Measurements from ENCODE around the gene PRSS2. TPM values are rescaled to one million over a fixed set of nuclear protein-coding genes. Genes with fewer than 3 reads are reported as not detected.

The PRSS2 gene
- total RNA-seq, 2 experiments from 2014 or later = not detected

DNA sequence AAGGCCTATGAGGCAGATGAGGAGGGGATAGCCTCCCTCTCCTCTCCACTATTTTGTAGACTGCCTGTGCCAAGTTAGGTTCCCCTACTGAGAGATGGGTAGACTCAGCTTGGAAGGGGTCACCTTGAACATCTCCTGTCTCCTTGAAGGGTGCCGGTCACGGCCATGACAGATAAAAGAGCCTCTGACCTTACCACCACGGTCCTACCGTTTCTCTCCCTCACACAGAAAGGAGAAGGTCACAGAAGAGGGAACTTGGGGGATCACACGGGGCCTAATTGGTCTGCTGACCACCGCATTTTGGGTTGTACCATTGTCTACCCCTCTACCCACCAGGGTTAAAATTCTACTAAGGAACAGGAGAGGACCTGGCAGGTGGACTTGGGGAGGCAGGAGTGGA is 17.0 kb downstream of the PRSS2 start:
- Mint-ChIP-seq H3K4me3 (peak overlapping the region; percentile 97), H3K4me1 (ENCODE audit: low read depth) (peaks cover 38% of the 10 kb centered on the region), H3K27me3 (no peaks in the 10 kb centered on the region), H3K9me3 (no peaks in the 10 kb centered on the region), H3K27ac (peak overlapping the region; percentile 98), H3K36me3 (ENCODE audit: low read depth) (peaks cover 66% of the 10 kb centered on the region)
- H3K36me3 ChIP-seq (ENCODE audit: insufficient read depth, low read length) = peaks cover 46% of the 10 kb centered on the region
- no peaks in the 10 kb centered on the region for H3K27me3 ChIP-seq (ENCODE audit: control insufficient read depth in 1 of 2, insufficient read depth in 2 of 2, low read length in 2 of 2)
- intact Hi-C loops (cut with DNase I, micrococcal nuclease) = loop anchor here in 1 of 2 experiments (1.0 kb wide), 1 partner anchor 8 kb away; no protein-coding TSS in a partner anchor
- peak overlapping the region; percentile 82 to 99 for H3K27ac ChIP-seq (ENCODE audit: low read depth in 1 of 2, low read length in 2 of 2)
- peaks cover 31% of the 10 kb centered on the region for H3K4me1 ChIP-seq (ENCODE audit: insufficient read depth, low read length)
- H3K9me3 ChIP-seq (ENCODE audit: control insufficient read depth in 1 of 2, insufficient read depth in 1 of 2, low read length in 2 of 2) = no peaks in the 10 kb centered on the region
- POLR2A ChIA-PET = interaction anchor here (0.7 to 22.8 kb wide), 16 partner anchors 19 to 489 kb away, joined by 3 to 5733 read pairs (median 8); partner anchors contain the start of gene EPHB6
- TF ChIP-seq, protein P1, sequence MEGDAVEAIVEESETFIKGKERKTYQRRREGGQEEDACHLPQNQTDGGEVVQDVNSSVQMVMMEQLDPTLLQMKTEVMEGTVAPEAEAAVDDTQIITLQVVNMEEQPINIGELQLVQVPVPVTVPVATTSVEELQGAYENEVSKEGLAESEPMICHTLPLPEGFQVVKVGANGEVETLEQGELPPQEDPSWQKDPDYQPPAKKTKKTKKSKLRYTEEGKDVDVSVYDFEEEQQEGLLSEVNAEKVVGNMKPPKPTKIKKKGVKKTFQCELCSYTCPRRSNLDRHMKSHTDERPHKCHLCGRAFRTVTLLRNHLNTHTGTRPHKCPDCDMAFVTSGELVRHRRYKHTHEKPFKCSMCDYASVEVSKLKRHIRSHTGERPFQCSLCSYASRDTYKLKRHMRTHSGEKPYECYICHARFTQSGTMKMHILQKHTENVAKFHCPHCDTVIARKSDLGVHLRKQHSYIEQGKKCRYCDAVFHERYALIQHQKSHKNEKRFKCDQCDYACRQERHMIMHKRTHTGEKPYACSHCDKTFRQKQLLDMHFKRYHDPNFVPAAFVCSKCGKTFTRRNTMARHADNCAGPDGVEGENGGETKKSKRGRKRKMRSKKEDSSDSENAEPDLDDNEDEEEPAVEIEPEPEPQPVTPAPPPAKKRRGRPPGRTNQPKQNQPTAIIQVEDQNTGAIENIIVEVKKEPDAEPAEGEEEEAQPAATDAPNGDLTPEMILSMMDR (IDR thresholded peaks at IDR 0.05) = no peak
- CTCF ChIA-PET = interaction anchor here (14.4 kb wide), 1 partner anchor 22 kb away, joined by 135 read pairs; no protein-coding TSS in a partner anchor
- no peak for ATAC-seq (ENCODE audit: poor library complexity)
- H3K4me3 ChIP-seq (ENCODE audit: low read length) = peak overlapping the region; percentile 91
- DNase-seq = no peak

DNA sequence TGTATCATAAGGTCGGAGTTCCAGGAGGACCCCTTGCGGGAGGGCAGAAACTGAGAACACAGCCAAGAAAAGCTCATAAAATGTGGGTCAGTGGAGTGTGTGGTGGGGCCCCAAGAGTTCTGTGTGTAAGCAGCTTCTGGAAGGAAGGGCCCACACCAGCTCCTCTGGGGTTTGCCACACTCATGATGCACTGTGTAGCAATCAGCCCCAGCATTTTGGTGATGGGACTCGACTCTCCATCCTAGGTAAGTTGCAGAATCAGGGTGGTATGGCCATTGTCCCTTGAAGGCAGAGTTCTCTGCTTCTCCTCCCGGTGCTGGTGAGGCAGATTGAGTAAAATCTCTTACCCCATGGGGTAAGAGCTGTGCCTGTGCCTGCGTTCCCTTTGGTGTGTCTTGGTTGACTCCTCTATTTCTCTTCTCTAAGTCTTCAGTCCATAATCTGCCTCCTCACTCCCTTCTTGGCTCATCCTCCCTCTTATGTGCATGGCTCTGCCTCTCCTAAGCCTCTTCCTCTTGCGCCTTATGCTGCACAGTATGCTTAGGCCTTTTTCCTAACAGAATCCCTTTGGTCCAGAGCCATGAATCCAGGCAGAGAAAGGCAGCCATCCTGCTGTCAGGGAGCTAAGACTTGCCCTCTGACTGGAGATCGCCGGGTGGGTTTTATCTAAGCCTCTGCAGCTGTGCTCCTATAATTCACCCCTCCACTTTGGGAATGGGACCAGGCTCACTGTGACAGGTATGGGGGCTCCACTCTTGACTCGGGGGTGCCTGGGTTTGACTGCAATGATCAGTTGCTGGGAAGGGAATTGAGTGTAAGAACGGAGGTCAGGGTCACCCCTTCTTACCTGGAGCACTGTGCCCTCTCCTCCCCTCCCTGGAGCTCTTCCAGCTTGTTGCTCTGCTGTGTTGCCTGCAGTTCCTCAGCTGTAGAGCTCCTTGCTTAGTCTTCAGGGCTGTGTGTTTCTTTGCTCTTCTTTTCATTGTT is 17.8 kb downstream of the PRSS2 start:
- Mint-ChIP-seq H3K4me1 (ENCODE audit: low read depth) (peaks cover 38% of the 10 kb centered on the region), H3K27ac (peak overlapping the region; percentile 98), H3K9me3 (no peaks in the 10 kb centered on the region), H3K27me3 (no peaks in the 10 kb centered on the region), H3K36me3 (ENCODE audit: low read depth) (peaks cover 74% of the 10 kb centered on the region), H3K4me3 (peak overlapping the region; percentile 97)
- peak overlapping the region; percentile 82 to 99 for H3K27ac ChIP-seq (ENCODE audit: low read depth in 1 of 2, low read length in 2 of 2)
- ATAC-seq (ENCODE audit: poor library complexity) (no peak), DNase-seq (peak in 5 of 14 experiments; percentile 13 to 45 (median 25))
- no peaks in the 10 kb centered on the region for H3K9me3 ChIP-seq (ENCODE audit: control insufficient read depth in 1 of 2, insufficient read depth in 1 of 2, low read length in 2 of 2)
- intact Hi-C loops (cut with DNase I, micrococcal nuclease) = loop anchor here in 1 of 2 experiments (1.0 kb wide), 1 partner anchor 21 kb away; no protein-coding TSS in a partner anchor
- TF ChIP-seq, protein P1 (IDR thresholded peaks at IDR 0.05) = no peak
- peaks cover 37% of the 10 kb centered on the region for H3K4me1 ChIP-seq (ENCODE audit: insufficient read depth, low read length)
- ChIA-PET CTCF (interaction anchor here (1.4 to 14.4 kb wide), 3 partner anchors 21 to 66 kb away, joined by 4 to 135 read pairs (median 5); partner anchors contain the start of gene EPHB6), POLR2A (interaction anchor here (0.6 to 22.8 kb wide), 29 partner anchors 18 to 489 kb away, joined by 3 to 5733 read pairs (median 5); partner anchors contain the start of gene EPHB6)
- peak overlapping the region; percentile 91 for H3K4me3 ChIP-seq (ENCODE audit: low read length)
- peaks cover 54% of the 10 kb centered on the region for H3K36me3 ChIP-seq (ENCODE audit: insufficient read depth, low read length)
- H3K27me3 ChIP-seq (ENCODE audit: control insufficient read depth in 1 of 2, insufficient read depth in 2 of 2, low read length in 2 of 2) = no peaks in the 10 kb centered on the region

DNA sequence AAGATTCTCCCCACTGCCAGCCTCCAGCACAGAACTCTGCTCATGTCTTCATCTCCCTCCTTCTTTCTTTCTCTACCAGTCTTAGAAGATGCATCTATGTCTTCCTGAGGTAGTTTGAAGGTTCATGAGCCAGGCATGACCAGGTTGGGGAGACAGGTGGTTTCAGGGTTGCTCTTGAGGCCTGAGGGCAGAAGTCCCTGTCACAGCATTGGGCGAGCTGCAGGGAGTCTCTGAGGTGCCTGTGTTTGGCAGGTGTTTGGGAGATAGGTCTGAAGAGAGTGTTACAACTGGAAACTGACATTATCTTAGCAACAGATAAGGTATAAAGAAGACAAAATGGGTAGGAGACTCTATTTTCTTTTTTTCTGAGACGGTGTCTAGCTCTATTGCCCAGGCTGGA is 18.7 kb downstream of the PRSS2 start:
- intact Hi-C loops (cut with DNase I, micrococcal nuclease) = loop anchor here in 1 of 2 experiments (1.0 kb wide), 1 partner anchor 20 kb away; no protein-coding TSS in a partner anchor
- no peaks in the 10 kb centered on the region for H3K9me3 Mint-ChIP-seq
- ChIA-PET POLR2A (interaction anchor here (0.9 to 22.8 kb wide), 20 partner anchors 18 to 488 kb away, joined by 3 to 5733 read pairs (median 6); no protein-coding TSS in a partner anchor), CTCF (interaction anchor here (1.4 to 14.4 kb wide), 3 partner anchors 20 to 65 kb away, joined by 4 to 135 read pairs (median 5); partner anchors contain the start of gene EPHB6)
- peak overlapping the region; percentile 91 for H3K4me3 ChIP-seq (ENCODE audit: low read length)
- ATAC-seq (ENCODE audit: poor library complexity) (no peak), DNase-seq (peak in 5 of 14 experiments; percentile 28 to 51 (median 34))
- H3K36me3 Mint-ChIP-seq (ENCODE audit: low read depth) = peaks cover 82% of the 10 kb centered on the region
- peaks cover 41% of the 10 kb centered on the region for H3K4me1 Mint-ChIP-seq (ENCODE audit: low read depth)
- H3K27ac Mint-ChIP-seq = peak overlapping the region; percentile 98
- H3K27ac ChIP-seq (ENCODE audit: low read depth in 1 of 2, low read length in 2 of 2) = peak overlapping the region; percentile 82 to 99
- H3K27me3 Mint-ChIP-seq = no peaks in the 10 kb centered on the region
- TF ChIP-seq, protein P1 (IDR thresholded peaks at IDR 0.05) = no peak
- H3K27me3 ChIP-seq (ENCODE audit: control insufficient read depth in 1 of 2, insufficient read depth in 2 of 2, low read length in 2 of 2) = no peaks in the 10 kb centered on the region
- peak overlapping the region; percentile 97 for H3K4me3 Mint-ChIP-seq
- H3K9me3 ChIP-seq (ENCODE audit: control insufficient read depth in 1 of 2, insufficient read depth in 1 of 2, low read length in 2 of 2) = no peaks in the 10 kb centered on the region
- peaks cover 38% of the 10 kb centered on the region for H3K4me1 ChIP-seq (ENCODE audit: insufficient read depth, low read length)
- H3K36me3 ChIP-seq (ENCODE audit: insufficient read depth, low read length) = peaks cover 55% of the 10 kb centered on the region
